K562 (cell line): ENCODE data around the gene WDR81. TPM values are rescaled to one million over a fixed set of nuclear protein-coding genes. Genes with fewer than 3 reads are reported as not detected.

Experiments used
- CREBBP ChIP-seq: IDR thresholded peaks from one replicate; pipeline ENCODE4 v1.6.1; 2012; ENCODE audit warnings: low read depth, mild to moderate bottlenecking, control low read depth, inconsistent platforms, low read length
- HIVEP1 ChIP-seq: fragments of 250-450 bp; sonication (Bioruptor Pico); IDR thresholded peaks from 2 replicates; pipeline ENCODE4 v1.4.0; 2020; ENCODE audit warnings: mild to moderate bottlenecking
- JUNB ChIP-seq: fragments of 450-650 bp; formaldehyde crosslinking; conservative IDR thresholded peaks from 2 replicates; pipeline ENCODE4 v1.4.0; 2020; ENCODE audit warnings: mild to moderate bottlenecking
- KAT7 ChIP-seq: sonication (generic); formaldehyde crosslinking; IDR thresholded peaks from 2 replicates; pipeline ENCODE4 v1.8.0; 2022; ENCODE audit warnings: missing genetic modification reagents, mild to moderate bottlenecking, borderline replicate concordance
- MCM2 ChIP-seq: fragments of 450-650 bp; IDR thresholded peaks from 2 replicates; pipeline ENCODE4 v1.6.1; 2017; ENCODE audit warnings: low read depth, mild to moderate bottlenecking
- NCOA4 ChIP-seq: fragments of 450-650 bp; IDR thresholded peaks from 2 replicates; pipeline ENCODE4 v1.6.1; 2018; ENCODE audit warnings: mild to moderate bottlenecking; ENCODE audit not compliant: partially characterized antibody
- NCOR1 ChIP-seq: fragments of 450-650 bp; IDR thresholded peaks from 2 replicates; pipeline ENCODE4 v1.6.1; 2016; ENCODE audit warnings: mild to moderate bottlenecking, moderate library complexity
- NFE2L1 ChIP-seq: fragments of 450-650 bp; IDR thresholded peaks from 2 replicates; pipeline ENCODE4 v1.6.1; 2016; ENCODE audit warnings: missing genetic modification characterization, low read depth, mild to moderate bottlenecking, missing compliant biosample characterization, moderate library complexity, borderline replicate concordance
- PCBP1 ChIP-seq: fragments of 200-400 bp; formaldehyde crosslinking; IDR thresholded peaks from 2 replicates; pipeline ENCODE4 v1.6.1; 2018; ENCODE audit warnings: mild to moderate bottlenecking, low read depth, low read length; ENCODE audit not compliant: poor library complexity, severe bottlenecking
- RFX5 ChIP-seq: IDR thresholded peaks from 2 replicates; pipeline ENCODE4 v1.6.1; 2011; ENCODE audit warnings: low read depth, mild to moderate bottlenecking, improper control_type of control experiment, low read length
- ZNF507 ChIP-seq: conservative IDR thresholded peaks from 2 replicates; pipeline ENCODE4 v1.6.1; 2017; ENCODE audit warnings: missing genetic modification characterization, missing compliant biosample characterization
- ZNF764 ChIP-seq: fragments of 250-450 bp; sonication (Bioruptor Pico); IDR thresholded peaks from 2 replicates; pipeline ENCODE4 v1.4.0; 2020; ENCODE audit warnings: low read depth, mild to moderate bottlenecking, moderate library complexity
- polyA plus RNA-seq, 8 experiments: library from polyadenylated mRNA; depleted of rRNA in 4 of 8; stranded (reverse) in 5 of 8; unstranded in 3 of 8; fragments of >200 nt; fragmentation: Nextera tagmentation in 2 of 8; fragmentation: Illumina TruSeq in 1 of 8; extraction: Ambion mirVana in 2 of 8; extraction: Trizol in 1 of 8; gene quantifications; 2 replicates each; pipeline versions ENCODE4 v1.2.1 to v1.2.3, GENCODE V29; 2011 to 2014; ENCODE audit warnings: inconsistent platforms in 1 of 8, missing spikeins in 1 of 8
- total RNA-seq, 7 experiments: library from RNA; depleted of rRNA in 6 of 7; stranded (reverse); fragments of >200 nt in 6 of 7; fragmentation: Illumina TruSeq in 2 of 7; extraction: Trizol in 2 of 7; gene quantifications; 2 replicates each; pipeline versions ENCODE4 v1.2.1 to v1.2.3, GENCODE V29; 2011 to 2021; ENCODE audit warnings: low replicate concordance in 1 of 7
- TF ChIP-seq, protein P1 (sequence below): sonication (generic); formaldehyde crosslinking; IDR thresholded peaks from 2 replicates; pipeline ENCODE4 v1.9.0; 2022; ENCODE audit warnings: mild to moderate bottlenecking, missing genetic modification reagents
- TF ChIP-seq, protein P2 (sequence below): sonication (generic); formaldehyde crosslinking; IDR thresholded peaks from 2 replicates; pipeline ENCODE4 v1.8.0; 2022; ENCODE audit warnings: mild to moderate bottlenecking, missing genetic modification reagents
- TF ChIP-seq, protein P3 (sequence below): fragments of 250-450 bp; sonication (Bioruptor Pico); IDR thresholded peaks from 2 replicates; pipeline ENCODE4 v1.5.0; 2022; ENCODE audit warnings: mild to moderate bottlenecking
- TF ChIP-seq, protein P4 (sequence below): fragments of 200-800 bp; sonication (Bioruptor generic); IDR thresholded peaks from 2 replicates; pipeline ENCODE4 v1.6.1; 2017; ENCODE audit warnings: missing genetic modification characterization, missing compliant biosample characterization
- TF ChIP-seq, protein P5 (sequence below): fragments of 250-450 bp; sonication (Bioruptor Pico); IDR thresholded peaks from 2 replicates; pipeline ENCODE4 v1.5.0; 2020; ENCODE audit warnings: mild to moderate bottlenecking, borderline replicate concordance
- TF ChIP-seq, protein P6 (sequence below): fragments of 250-450 bp; sonication (Bioruptor Pico); IDR thresholded peaks from 2 replicates; pipeline ENCODE4 v1.8.0; 2021; ENCODE audit warnings: mild to moderate bottlenecking, moderate library complexity

WDR81 gene
- total and polyA plus RNA-seq, 9 of the 15 experiments (the other 6 are each of a cell fraction or from before 2014, with no cell fraction given) = 0.01 to 17.1 (median 3.3) TPM

DNA sequence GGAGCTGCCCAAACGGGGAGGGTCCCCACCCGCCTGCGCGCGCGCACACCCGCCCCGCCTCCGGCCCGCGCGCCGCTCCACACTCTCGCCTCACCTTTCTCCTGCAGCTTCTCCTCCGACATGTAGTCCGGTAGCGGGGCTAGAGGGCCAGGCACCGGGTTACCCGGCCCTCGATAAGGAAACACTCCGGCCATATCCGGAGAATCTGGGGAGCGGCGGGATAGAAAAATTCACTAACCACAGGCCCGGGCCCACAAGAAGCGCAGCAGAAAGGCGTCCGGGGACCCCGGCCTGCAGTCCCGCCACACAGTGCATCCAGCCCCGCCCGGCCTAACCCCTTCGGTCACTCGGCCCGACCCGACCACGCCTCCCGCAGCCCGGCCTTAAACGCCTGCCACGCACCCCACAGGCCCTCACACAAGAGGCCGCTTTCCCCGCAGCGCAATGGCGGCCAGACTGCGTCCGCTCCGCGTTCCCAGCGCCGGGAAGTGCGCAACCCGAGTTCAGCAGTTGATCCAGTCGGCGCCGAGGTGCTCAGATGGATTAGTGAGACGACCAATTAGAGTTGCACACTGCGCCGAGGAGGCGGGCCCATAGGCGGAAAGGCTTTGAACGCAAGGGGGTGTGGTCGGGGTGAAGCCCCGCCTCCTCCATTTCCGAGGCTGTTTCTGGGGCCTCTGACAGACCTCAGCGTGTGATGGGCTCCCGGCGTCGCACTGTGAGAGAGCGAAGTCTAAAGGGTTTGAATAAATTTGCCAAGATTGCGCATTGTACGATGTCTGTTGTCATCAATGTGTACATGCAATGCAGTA, 39.9 kb upstream of the WDR81 start, which contains the start of gene PRPF8 (continued):
- TF ChIP-seq, protein P1, sequence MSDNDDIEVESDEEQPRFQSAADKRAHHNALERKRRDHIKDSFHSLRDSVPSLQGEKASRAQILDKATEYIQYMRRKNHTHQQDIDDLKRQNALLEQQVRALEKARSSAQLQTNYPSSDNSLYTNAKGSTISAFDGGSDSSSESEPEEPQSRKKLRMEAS = peak; percentile 48; the same call in 1 of the 2 replicates
- TF ChIP-seq, protein P2, sequence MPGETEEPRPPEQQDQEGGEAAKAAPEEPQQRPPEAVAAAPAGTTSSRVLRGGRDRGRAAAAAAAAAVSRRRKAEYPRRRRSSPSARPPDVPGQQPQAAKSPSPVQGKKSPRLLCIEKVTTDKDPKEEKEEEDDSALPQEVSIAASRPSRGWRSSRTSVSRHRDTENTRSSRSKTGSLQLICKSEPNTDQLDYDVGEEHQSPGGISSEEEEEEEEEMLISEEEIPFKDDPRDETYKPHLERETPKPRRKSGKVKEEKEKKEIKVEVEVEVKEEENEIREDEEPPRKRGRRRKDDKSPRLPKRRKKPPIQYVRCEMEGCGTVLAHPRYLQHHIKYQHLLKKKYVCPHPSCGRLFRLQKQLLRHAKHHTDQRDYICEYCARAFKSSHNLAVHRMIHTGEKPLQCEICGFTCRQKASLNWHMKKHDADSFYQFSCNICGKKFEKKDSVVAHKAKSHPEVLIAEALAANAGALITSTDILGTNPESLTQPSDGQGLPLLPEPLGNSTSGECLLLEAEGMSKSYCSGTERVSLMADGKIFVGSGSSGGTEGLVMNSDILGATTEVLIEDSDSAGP (CRISPR knock-in tag) = no peak
- TF ChIP-seq NFE2L1 (tag) (no peak), NCOR1 (no peak), ZNF507 (tag) (no peak), PCBP1 (peak; percentile 40), JUNB (CRISPR knock-in tag) (no peak), NCOA4 (no peak), KAT7 (CRISPR knock-in tag) (no peak), ZNF764 (CRISPR knock-in tag) (no peak), RFX5 (no peak), MCM2 (no peak), HIVEP1 (CRISPR knock-in tag) (no peak), CREBBP (no peak)
- TF ChIP-seq, protein P3, sequence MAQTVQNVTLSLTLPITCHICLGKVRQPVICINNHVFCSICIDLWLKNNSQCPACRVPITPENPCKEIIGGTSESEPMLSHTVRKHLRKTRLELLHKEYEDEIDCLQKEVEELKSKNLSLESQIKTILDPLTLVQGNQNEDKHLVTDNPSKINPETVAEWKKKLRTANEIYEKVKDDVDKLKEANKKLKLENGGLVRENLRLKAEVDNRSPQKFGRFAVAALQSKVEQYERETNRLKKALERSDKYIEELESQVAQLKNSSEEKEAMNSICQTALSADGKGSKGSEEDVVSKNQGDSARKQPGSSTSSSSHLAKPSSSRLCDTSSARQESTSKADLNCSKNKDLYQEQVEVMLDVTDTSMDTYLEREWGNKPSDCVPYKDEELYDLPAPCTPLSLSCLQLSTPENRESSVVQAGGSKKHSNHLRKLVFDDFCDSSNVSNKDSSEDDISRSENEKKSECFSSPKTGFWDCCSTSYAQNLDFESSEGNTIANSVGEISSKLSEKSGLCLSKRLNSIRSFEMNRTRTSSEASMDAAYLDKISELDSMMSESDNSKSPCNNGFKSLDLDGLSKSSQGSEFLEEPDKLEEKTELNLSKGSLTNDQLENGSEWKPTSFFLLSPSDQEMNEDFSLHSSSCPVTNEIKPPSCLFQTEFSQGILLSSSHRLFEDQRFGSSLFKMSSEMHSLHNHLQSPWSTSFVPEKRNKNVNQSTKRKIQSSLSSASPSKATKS (CRISPR knock-in tag) = no peak
- TF ChIP-seq, protein P4, sequence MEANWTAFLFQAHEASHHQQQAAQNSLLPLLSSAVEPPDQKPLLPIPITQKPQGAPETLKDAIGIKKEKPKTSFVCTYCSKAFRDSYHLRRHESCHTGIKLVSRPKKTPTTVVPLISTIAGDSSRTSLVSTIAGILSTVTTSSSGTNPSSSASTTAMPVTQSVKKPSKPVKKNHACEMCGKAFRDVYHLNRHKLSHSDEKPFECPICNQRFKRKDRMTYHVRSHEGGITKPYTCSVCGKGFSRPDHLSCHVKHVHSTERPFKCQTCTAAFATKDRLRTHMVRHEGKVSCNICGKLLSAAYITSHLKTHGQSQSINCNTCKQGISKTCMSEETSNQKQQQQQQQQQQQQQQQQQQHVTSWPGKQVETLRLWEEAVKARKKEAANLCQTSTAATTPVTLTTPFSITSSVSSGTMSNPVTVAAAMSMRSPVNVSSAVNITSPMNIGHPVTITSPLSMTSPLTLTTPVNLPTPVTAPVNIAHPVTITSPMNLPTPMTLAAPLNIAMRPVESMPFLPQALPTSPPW (CRISPR knock-in tag) = peak; percentile 47
- TF ChIP-seq, protein P5, sequence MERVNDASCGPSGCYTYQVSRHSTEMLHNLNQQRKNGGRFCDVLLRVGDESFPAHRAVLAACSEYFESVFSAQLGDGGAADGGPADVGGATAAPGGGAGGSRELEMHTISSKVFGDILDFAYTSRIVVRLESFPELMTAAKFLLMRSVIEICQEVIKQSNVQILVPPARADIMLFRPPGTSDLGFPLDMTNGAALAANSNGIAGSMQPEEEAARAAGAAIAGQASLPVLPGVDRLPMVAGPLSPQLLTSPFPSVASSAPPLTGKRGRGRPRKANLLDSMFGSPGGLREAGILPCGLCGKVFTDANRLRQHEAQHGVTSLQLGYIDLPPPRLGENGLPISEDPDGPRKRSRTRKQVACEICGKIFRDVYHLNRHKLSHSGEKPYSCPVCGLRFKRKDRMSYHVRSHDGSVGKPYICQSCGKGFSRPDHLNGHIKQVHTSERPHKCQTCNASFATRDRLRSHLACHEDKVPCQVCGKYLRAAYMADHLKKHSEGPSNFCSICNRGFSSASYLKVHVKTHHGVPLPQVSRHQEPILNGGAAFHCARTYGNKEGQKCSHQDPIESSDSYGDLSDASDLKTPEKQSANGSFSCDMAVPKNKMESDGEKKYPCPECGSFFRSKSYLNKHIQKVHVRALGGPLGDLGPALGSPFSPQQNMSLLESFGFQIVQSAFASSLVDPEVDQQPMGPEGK = no peak
- TF ChIP-seq, protein P6, sequence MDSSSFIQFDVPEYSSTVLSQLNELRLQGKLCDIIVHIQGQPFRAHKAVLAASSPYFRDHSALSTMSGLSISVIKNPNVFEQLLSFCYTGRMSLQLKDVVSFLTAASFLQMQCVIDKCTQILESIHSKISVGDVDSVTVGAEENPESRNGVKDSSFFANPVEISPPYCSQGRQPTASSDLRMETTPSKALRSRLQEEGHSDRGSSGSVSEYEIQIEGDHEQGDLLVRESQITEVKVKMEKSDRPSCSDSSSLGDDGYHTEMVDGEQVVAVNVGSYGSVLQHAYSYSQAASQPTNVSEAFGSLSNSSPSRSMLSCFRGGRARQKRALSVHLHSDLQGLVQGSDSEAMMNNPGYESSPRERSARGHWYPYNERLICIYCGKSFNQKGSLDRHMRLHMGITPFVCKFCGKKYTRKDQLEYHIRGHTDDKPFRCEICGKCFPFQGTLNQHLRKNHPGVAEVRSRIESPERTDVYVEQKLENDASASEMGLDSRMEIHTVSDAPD = no peak
